AG09319 (cell line): ENCODE data around the gene MASP2.
"Not testable (repeated sequence)": the region's sequence is repeated elsewhere in the genome, so short reads cannot be mapped to it uniquely, and the experiment has no call there.

Experiments
- DNase-seq: peaks from one replicate; pipeline ENCODE4 v3.0.0-alpha.2; 2010; ENCODE audit warnings: low read depth; ENCODE audit errors: extremely low read depth
- CTCF ChIP-seq: IDR thresholded peaks from 2 replicates; pipeline ENCODE4 v1.5.1; 2011; ENCODE audit warnings: low read depth, mild to moderate bottlenecking, inconsistent platforms, low read length, moderate library complexity

Gene MASP2

GRCh38 chr1:11019971-11020370 lies 27.1 kb downstream of the MASP2 start:
- no peak for TF ChIP-seq CTCF
- no peak for DNase-seq

GRCh38 chr1:11019358-11019757 lies 27.7 kb downstream of the MASP2 start:
- not testable (repeated sequence) for DNase-seq

GRCh38 chr1:11013160-11013531 lies 33.9 kb downstream of the MASP2 start:
- no peak for DNase-seq
- TF ChIP-seq CTCF: no peak

- TF ChIP-seq CTCF: no peak
- peak; percentile 71 for DNase-seq
Observed at GRCh38 chr1:11012260-11013159, 34.5 kb downstream of the MASP2 start, which contains the start of gene TARDBP. TSS of gene TARDBP (plus strand) at chr1:11012654. CDS start at chr1:11013728, 1,074 bp downstream.

- no peak for TF ChIP-seq CTCF
- DNase-seq: no peak
Observed at GRCh38 chr1:11000526-11000925, 46.5 kb downstream of the MASP2 start.

- DNase-seq: no peak
- no peak for TF ChIP-seq CTCF
Observed at GRCh38 chr1:10996100-10996499, 50.9 kb downstream of the MASP2 start.

GRCh38 chr1:10992864-10993263 lies 54.2 kb downstream of the MASP2 start:
- TF ChIP-seq CTCF: no peak
- no peak for DNase-seq

GRCh38 chr1:10992004-10992403 lies 55.0 kb downstream of the MASP2 start:
- not testable (repeated sequence) for DNase-seq
